Mucosa of gallbladder (tissue), 1 donor: ENCODE results near the gene PSAPL1. TPM values are rescaled to one million over a fixed set of nuclear protein-coding genes. Genes with fewer than 3 reads are reported as not detected.

Source experiments
- DNase-seq: peaks from one replicate; pipeline ENCODE4 v3.0.0-alpha.2; 2020; ENCODE audit warnings: low spot score
- total RNA-seq: library from RNA; stranded (reverse); gene quantifications from one replicate; pipeline ENCODE4 v1.2.1, GENCODE V29; 2021
- donor health status: DM: no; HTN: no; CAD: no.

PSAPL1 gene
- total RNA-seq, 1 donor from 2014 or later: not detected

- no peak for DNase-seq
These were observed 37.3 kb downstream of the PSAPL1 start for GRCh38 chr4:7397206-7398103.

GRCh38 chr4:7396186-7396910 lies 38.4 kb downstream of the PSAPL1 start:
- no peak for DNase-seq

- no peak for DNase-seq
These were observed 39.1 kb downstream of the PSAPL1 start for GRCh38 chr4:7395645-7396044.

GRCh38 chr4:7394681-7395451 lies 39.9 kb downstream of the PSAPL1 start:
- DNase-seq: no peak

GRCh38 chr4:7393601-7394575 lies 40.8 kb downstream of the PSAPL1 start:
- no peak for DNase-seq

- no peak for DNase-seq
These were observed 42.0 kb downstream of the PSAPL1 start for GRCh38 chr4:7392438-7393421.

- no peak for DNase-seq
These were observed 42.9 kb downstream of the PSAPL1 start for GRCh38 chr4:7391637-7392437.

GRCh38 chr4:7390906-7391636 lies 43.7 kb downstream of the PSAPL1 start:
- DNase-seq: no peak

- DNase-seq: no peak
These were observed 44.4 kb downstream of the PSAPL1 start for GRCh38 chr4:7390336-7390735.

GRCh38 chr4:7389719-7390118 lies 45.0 kb downstream of the PSAPL1 start:
- no peak for DNase-seq

GRCh38 chr4:7389101-7389701 lies 45.5 kb downstream of the PSAPL1 start:
- no peak for DNase-seq

- no peak for DNase-seq
These were observed 46.1 kb downstream of the PSAPL1 start for GRCh38 chr4:7388627-7389026.

GRCh38 chr4:7387925-7388324 lies 46.8 kb downstream of the PSAPL1 start:
- no peak for DNase-seq

GRCh38 chr4:7384929-7385890 lies 49.5 kb downstream of the PSAPL1 start:
- DNase-seq: no peak

GRCh38 chr4:7384003-7384928 lies 50.5 kb downstream of the PSAPL1 start:
- DNase-seq: no peak
